ENCODE results near the gene YARS1. TPM values are rescaled to one million over a fixed set of nuclear protein-coding genes. Genes with fewer than 3 reads are reported as not detected.

The YARS1 gene
- total and polyA plus RNA-seq, 2 of the 4 experiments (the other 2 are of a cell fraction): 100 to 166 TPM

DNA sequence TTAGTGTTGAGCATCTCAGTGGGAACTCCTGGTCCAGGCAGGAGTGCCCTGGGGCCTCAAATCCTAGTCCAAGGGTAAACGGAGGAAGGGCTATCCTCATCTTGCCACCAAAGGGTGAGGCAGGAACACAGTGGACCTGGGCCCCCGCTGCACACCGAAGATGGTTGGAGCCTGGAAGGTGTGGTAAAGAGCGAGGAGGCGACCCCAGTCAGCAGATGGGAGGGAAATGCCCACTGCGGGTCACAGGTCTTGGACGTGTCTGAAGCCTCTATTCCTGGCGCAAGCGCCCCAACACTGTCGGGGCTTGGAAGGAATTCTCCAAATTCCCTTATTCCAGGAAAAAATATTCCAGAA, 76.1 kb downstream of the YARS1 start:
- peak overlapping the region; percentile 72; the same call in 1 of the 2 replicates for H3K14ac ChIP-seq (replicated peaks; ENCODE audit: low read depth, low read length)
- no TSS peak for BruUV-seq (replicated peaks)
- H3K18ac ChIP-seq (ENCODE audit: low read depth, low read length): no peak overlapping the region
- dilution Hi-C loops (cut with HindIII; ENCODE audit: low sequenced_read_pairs, unreplicated experiment) (no loop called here), in situ Hi-C loops (cut with MboI; ENCODE audit: low sequenced_read_pairs) (no loop called here), intact Hi-C loops (cut with micrococcal nuclease) (no loop called here)
- H2BK5ac ChIP-seq (ENCODE audit: low read depth, low read length, poor library complexity, severe bottlenecking): no peak overlapping the region
- no peak overlapping the region for H3K27ac ChIP-seq (ENCODE audit: insufficient read depth, low read length)
- CTCF ChIA-PET: no interaction called here
- H3K4me2 ChIP-seq (ENCODE audit: low read depth, low read length): peak overlapping the region; percentile 70
- ATAC-seq (ENCODE audit: low read depth): no peak
- H3K79me1 ChIP-seq (ENCODE audit: low read depth in 1 of 2, low read length in 2 of 2): peaks cover 0 to 16% of the 10 kb centered on the region in 2 experiments; a peak in 2 of 4 replicates
- TF ChIP-seq, protein P1, sequence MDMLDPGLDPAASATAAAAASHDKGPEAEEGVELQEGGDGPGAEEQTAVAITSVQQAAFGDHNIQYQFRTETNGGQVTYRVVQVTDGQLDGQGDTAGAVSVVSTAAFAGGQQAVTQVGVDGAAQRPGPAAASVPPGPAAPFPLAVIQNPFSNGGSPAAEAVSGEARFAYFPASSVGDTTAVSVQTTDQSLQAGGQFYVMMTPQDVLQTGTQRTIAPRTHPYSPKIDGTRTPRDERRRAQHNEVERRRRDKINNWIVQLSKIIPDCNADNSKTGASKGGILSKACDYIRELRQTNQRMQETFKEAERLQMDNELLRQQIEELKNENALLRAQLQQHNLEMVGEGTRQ (IDR thresholded peaks at IDR 0.05; ENCODE audit: low read depth, low read length): no peak
- peak overlapping the region; percentile 83 for H2AK9ac ChIP-seq (replicated peaks; ENCODE audit: low read depth, low read length, poor library complexity)
- peak overlapping the region; percentile 25 for H2AK5ac ChIP-seq (ENCODE audit: low read depth, low read length)
- no peaks in the 10 kb centered on the region for H3K9me3 ChIP-seq (ENCODE audit: control insufficient read depth, insufficient read depth, low read length)
- DNase-seq: no peak
- H3K56ac ChIP-seq (ENCODE audit: extremely low read depth, insufficient read depth, low read length): peak overlapping the region; percentile 25; the same call in 1 of the 2 replicates
- H4K5ac ChIP-seq (ENCODE audit: low read depth, low read length): no peak overlapping the region
- no peaks in the 10 kb centered on the region for H3K36me3 ChIP-seq (ENCODE audit: control insufficient read depth, insufficient read depth, low read length)
- 38% methylated on average over 9 of the region's 10 CpGs; no CpG with 5 or more reads in 1 of the 2 experiments for WGBS, 2 experiments (ENCODE audit: extremely low coverage in 2 of 2, insufficient read length in 1 of 2)
- H2AFZ ChIP-seq (replicated peaks; ENCODE audit: low read length, poor library complexity): peak overlapping the region; percentile 83
- H2BK15ac ChIP-seq (ENCODE audit: low read depth, low read length): no peak overlapping the region; the same call in 2 of the 3 replicates
- no peaks in the 10 kb centered on the region for H3K27me3 ChIP-seq (ENCODE audit: control insufficient read depth, insufficient read depth, low read length)
- H3K9me1 ChIP-seq (ENCODE audit: insufficient read depth, low read length): peaks cover 8% of the 10 kb centered on the region; the same call in 1 of the 2 replicates
- peak overlapping the region; percentile 17; the same call in 1 of the 2 replicates for H4K91ac ChIP-seq (ENCODE audit: insufficient read depth, low read depth, low read length)
- peak overlapping the region; percentile 40; the same call in 1 of the 2 replicates for H3K9ac ChIP-seq (ENCODE audit: low read depth, low read length)
- H4K8ac ChIP-seq (ENCODE audit: low read depth in 2 of 2, low read length in 2 of 2): peak overlapping the region; percentile 3 to 72; a peak in 3 of 4 replicates
- POLR2A ChIA-PET (ENCODE audit: unreplicated experiment): no interaction called here
- H2BK120ac ChIP-seq (ENCODE audit: low read depth, low read length): peak overlapping the region; percentile 29
- H3K23ac ChIP-seq (ENCODE audit: low read depth, low read length): peak overlapping the region; percentile 56; the same call in 1 of the 2 replicates
- peaks cover 15% of the 10 kb centered on the region; the same call in 1 of the 2 replicates for H4K20me1 ChIP-seq (ENCODE audit: insufficient read depth, low read length)
- peak overlapping the region; percentile 61 for H3K4me3 ChIP-seq (ENCODE audit: insufficient read depth, low read depth, low read length)
- peak overlapping the region; percentile 66 for H3K4ac ChIP-seq (ENCODE audit: low read depth, low read length)
- peaks cover 12% of the 10 kb centered on the region for H3K4me1 ChIP-seq (ENCODE audit: control insufficient read depth, insufficient read depth, low read length)
- H2BK20ac ChIP-seq (ENCODE audit: low read depth, low read length): 0 out of 2 replicates have a peak overlapping the region, but pooled peaks have one; percentile 19
